Calu3 (cell line): ENCODE results near the gene SENP8. TPM values are rescaled to one million over a fixed set of nuclear protein-coding genes. Genes with fewer than 3 reads are reported as not detected.

ENCODE experiments used
- BruUV-seq: library from RNA; stranded (reverse); fragments of 400-500 nt; replicated peaks from 2 replicates; lab custom pipeline; 2021; lab: Mats Ljungman, UMichigan
- CTCF ChIA-PET: fragments of 300-600 bp; sonication (Branson Sonifier 250); formaldehyde crosslinking; loops from one replicate; lab custom pipeline; 2022; ENCODE audit warnings: antibody characterized with exemption; lab: Charles Lee
- DNase-seq: peaks from one replicate; pipeline ENCODE4 v3.0.0; 2022
- H3K27ac Mint-ChIP-seq: one replicate; pipeline ENCODE4 v1.8.0; 2022; ENCODE audit warnings: mixed read lengths; ENCODE audit not compliant: unreplicated experiment
- H3K27me3 Mint-ChIP-seq: one replicate; pipeline ENCODE4 v1.8.0; 2022; ENCODE audit warnings: mixed read lengths; ENCODE audit not compliant: unreplicated experiment
- H3K36me3 Mint-ChIP-seq: one replicate; pipeline ENCODE4 v1.8.0; 2022; ENCODE audit warnings: mild to moderate bottlenecking, moderate library complexity, mixed read lengths; ENCODE audit not compliant: insufficient read depth, unreplicated experiment
- H3K4me1 Mint-ChIP-seq: one replicate; pipeline ENCODE4 v1.8.0; 2022; ENCODE audit warnings: mild to moderate bottlenecking, low read depth, mixed read lengths; ENCODE audit not compliant: unreplicated experiment
- H3K4me3 Mint-ChIP-seq: one replicate; pipeline ENCODE4 v1.8.0; 2022; ENCODE audit warnings: mild to moderate bottlenecking, low read depth, moderate library complexity, mixed read lengths; ENCODE audit not compliant: unreplicated experiment
- H3K9me3 Mint-ChIP-seq: one replicate; pipeline ENCODE4 v1.8.0; 2022; ENCODE audit warnings: low read depth, mixed read lengths; ENCODE audit not compliant: unreplicated experiment
- CTCF ChIP-seq: fragments of 200-600 bp; IDR thresholded peaks from one replicate; pipeline ENCODE4 v1.8.0; 2022; ENCODE audit warnings: antibody characterized with exemption; ENCODE audit not compliant: unreplicated experiment
- intact Hi-C: fragments of 100-400 bp; cut with micrococcal nuclease; formaldehyde crosslinking; loops from one replicate; pipeline ENCODE4 v1.10.0; 2022; ENCODE audit not compliant: unreplicated experiment
- total RNA-seq: library from RNA; stranded (reverse); gene quantifications from 2 replicates; pipeline ENCODE4 v1.2.3, GENCODE V29; 2022

The SENP8 gene
- total RNA-seq, 1 experiment from 2014 or later, result 3.6 TPM

GRCh38 chr15:72140088-72140487 lies 21.9 kb downstream of the SENP8 start:
- intact Hi-C loops, result no loop called here
- no peak for TF ChIP-seq CTCF
- Mint-ChIP-seq H3K4me1 (peaks cover 9% of the 10 kb centered on the region), H3K9me3 (no peaks in the 10 kb centered on the region), H3K4me3 (no peak overlapping the region), H3K27ac (no peak overlapping the region), H3K36me3 (no peaks in the 10 kb centered on the region), H3K27me3 (no peaks in the 10 kb centered on the region)
- DNase-seq, result no peak
- CTCF ChIA-PET, result interaction anchor here (0.6 to 1.0 kb wide), 2 partner anchors 9 to 33 kb away, joined by 6 to 8 read pairs; no protein-coding TSS in a partner anchor
- no TSS peak for BruUV-seq

- no TSS peak for BruUV-seq
- intact Hi-C loops, result no loop called here
- H3K27ac Mint-ChIP-seq, result no peak overlapping the region
- DNase-seq, result no peak
- CTCF ChIA-PET, result interaction anchor here (1.0 kb wide), 1 partner anchor 389 kb away, joined by 3 read pairs; no protein-coding TSS in a partner anchor
- no peak for TF ChIP-seq CTCF
- H3K36me3 Mint-ChIP-seq, result no peaks in the 10 kb centered on the region
- H3K27me3 Mint-ChIP-seq, result no peaks in the 10 kb centered on the region
- H3K4me1 Mint-ChIP-seq, result peaks cover 9% of the 10 kb centered on the region
- no peaks in the 10 kb centered on the region for H3K9me3 Mint-ChIP-seq
- H3K4me3 Mint-ChIP-seq, result no peak overlapping the region
Observed at GRCh38 chr15:72141171-72142084, 23.2 kb downstream of the SENP8 start.

GRCh38 chr15:72146221-72146620 lies 28.0 kb downstream of the SENP8 start:
- TF ChIP-seq CTCF, result no peak
- CTCF ChIA-PET, result no interaction called here
- no peaks in the 10 kb centered on the region for H3K36me3 Mint-ChIP-seq
- H3K27me3 Mint-ChIP-seq, result no peaks in the 10 kb centered on the region
- no peak for DNase-seq
- H3K4me1 Mint-ChIP-seq, result peaks cover 8% of the 10 kb centered on the region
- no peaks in the 10 kb centered on the region for H3K9me3 Mint-ChIP-seq
- H3K27ac Mint-ChIP-seq, result no peak overlapping the region
- H3K4me3 Mint-ChIP-seq, result no peak overlapping the region
- intact Hi-C loops, result no loop called here
- no TSS peak for BruUV-seq

- CTCF ChIA-PET, result interaction anchor here (0.6 kb wide), 1 partner anchor 36 kb away, joined by 3 read pairs; no protein-coding TSS in a partner anchor
- H3K4me3 Mint-ChIP-seq, result no peak overlapping the region
- peaks cover under 1% of the 10 kb centered on the region for H3K4me1 Mint-ChIP-seq
- intact Hi-C loops, result no loop called here
- no peaks in the 10 kb centered on the region for H3K36me3 Mint-ChIP-seq
- no TSS peak for BruUV-seq
- no peak overlapping the region for H3K27ac Mint-ChIP-seq
- TF ChIP-seq CTCF, result no peak
- H3K27me3 Mint-ChIP-seq, result no peaks in the 10 kb centered on the region
- no peaks in the 10 kb centered on the region for H3K9me3 Mint-ChIP-seq
- no peak for DNase-seq
Observed at GRCh38 chr15:72146934-72147333, 28.7 kb downstream of the SENP8 start.
